ENCODE data around the gene CRIM1.
"Not testable (repeated sequence)": the region's sequence is repeated elsewhere in the genome, so short reads cannot be mapped to it uniquely, and the experiment has no call there.

The CRIM1 gene

GRCh38 chr2:36355151-36355889 lies at the start of gene CRIM1:
CRIM1 (plus strand) TSS chr2:36355778; CDS start chr2:36356293, 515 bp downstream.
- DNase-seq: peak; percentile 86

- no peak for DNase-seq
These were observed 48.1 kb upstream of the CRIM1 start for GRCh38 chr2:36307441-36307840.

DNA sequence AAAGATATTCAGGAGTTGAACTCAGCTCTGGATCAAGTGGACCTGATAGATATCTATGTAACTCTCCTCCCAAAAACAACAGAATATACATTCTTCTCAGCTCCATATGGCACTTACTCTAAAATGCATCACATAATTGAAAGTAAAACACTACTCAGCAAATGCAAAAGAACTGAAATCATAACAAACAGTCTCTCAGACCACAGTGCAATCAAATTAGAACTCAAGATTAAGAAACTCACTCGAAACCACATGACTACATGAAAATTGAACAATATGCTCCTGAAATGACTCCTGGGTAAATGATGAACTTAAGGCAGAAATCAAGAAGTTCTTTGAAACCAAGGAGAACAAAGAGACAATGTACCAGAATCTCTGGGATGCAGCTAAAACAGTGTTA lies 45.1 kb upstream of the CRIM1 start:
- DNase-seq: not testable (repeated sequence)

DNA sequence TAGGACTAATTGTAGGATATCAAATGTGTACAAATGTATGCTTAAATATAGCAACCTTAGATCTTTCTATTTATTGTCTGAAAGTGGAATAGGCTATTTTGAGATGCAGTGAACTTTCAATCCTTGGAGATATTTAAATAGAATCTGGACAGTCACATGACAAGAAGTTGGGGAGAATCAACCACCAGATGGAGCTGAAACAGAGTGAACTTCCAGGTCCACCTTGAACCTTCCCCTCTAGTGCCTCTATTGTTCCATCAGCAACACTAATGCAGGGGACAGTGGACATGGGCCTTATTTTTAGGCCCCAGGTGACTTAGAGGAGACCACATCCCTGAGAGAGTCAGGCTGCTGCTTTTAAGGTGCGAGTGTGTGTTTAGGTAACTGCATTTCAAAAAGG lies 37.0 kb upstream of the CRIM1 start:
- no peak for DNase-seq

- no peak for DNase-seq
These were observed 33.5 kb upstream of the CRIM1 start for GRCh38 chr2:36322108-36322507.

GRCh38 chr2:36326286-36326685 lies 29.3 kb upstream of the CRIM1 start:
- DNase-seq: no peak

GRCh38 chr2:36329251-36329650 lies 26.3 kb upstream of the CRIM1 start:
- no peak for DNase-seq

DNA sequence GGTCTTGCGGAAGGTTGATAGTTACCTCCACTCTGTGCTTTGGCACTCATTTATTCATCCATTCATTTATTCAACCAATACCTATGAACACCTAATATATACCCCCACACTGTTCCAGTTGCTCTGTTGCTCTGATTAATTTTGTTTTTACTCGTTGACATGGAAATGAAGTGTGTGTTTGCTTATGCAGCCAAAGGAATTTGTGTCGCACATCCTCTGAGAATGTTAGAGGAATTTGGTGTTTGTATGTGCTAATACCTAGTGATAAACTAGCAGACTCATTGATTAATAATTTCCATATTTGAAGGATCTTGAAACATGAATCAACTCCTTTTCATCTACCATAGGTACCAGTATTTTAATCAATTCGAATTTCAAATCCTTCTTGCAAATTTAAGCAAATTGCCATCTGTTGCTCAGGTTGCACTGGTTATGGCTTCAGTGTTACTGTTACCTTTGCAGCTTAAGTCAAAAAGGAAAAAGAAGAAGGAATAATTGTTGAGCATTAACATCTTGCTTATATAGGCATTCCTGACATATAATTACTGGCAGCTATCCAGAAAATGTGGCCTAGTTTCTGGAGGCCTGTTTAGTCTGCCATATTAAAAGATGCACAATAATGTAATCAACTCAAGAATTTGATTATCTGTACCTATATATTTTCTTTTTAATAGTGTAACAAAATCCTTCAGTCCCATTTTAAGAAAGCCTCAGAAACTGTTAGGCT lies 25.7 kb upstream of the CRIM1 start:
- no peak for DNase-seq

GRCh38 chr2:36330473-36331395 lies 24.8 kb upstream of the CRIM1 start:
- no peak for DNase-seq

GRCh38 chr2:36333350-36334012 lies 22.1 kb upstream of the CRIM1 start:
- DNase-seq: no peak

GRCh38 chr2:36335597-36335996 lies 20.0 kb upstream of the CRIM1 start:
- DNase-seq: no peak

GRCh38 chr2:36336321-36336720 lies 19.3 kb upstream of the CRIM1 start:
- no peak for DNase-seq

DNA sequence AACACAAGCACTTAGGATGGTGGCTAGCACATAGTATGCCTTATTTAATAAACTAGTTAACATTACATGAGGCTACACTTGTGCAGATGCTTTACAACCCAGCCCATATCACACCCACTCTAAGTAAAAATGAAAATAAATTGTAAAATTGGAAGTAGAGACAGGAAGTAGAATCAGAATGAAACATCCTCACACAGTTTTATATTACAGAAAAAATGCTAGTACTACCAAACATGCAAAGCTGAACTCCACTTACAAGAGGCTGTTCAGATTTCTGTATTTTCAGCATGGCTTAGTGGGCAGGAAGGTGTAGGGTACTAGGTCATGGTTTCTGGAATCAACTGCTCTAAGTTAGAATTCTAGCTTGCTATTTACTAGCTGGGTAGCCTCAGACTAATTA lies 18.2 kb upstream of the CRIM1 start:
- DNase-seq: no peak

- DNase-seq: no peak
These were observed 17.3 kb upstream of the CRIM1 start for GRCh38 chr2:36338124-36338826.

DNA sequence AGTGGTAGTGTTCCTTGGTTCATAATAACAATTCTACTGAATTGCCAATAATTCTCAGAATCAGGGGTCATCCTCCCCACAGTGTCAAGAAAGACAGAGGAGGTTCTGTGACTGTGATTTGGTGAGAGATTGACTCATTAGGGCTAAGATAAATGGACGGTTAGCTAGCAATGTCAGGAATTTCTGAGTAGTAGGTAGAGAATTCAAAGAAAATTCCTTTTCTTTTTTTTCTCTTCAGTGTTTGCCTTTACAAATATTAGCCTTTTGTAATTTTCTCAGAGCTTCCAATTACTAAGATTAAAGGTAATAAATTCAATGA lies 16.8 kb upstream of the CRIM1 start:
- DNase-seq: no peak

- DNase-seq: no peak
These were observed 15.9 kb upstream of the CRIM1 start for GRCh38 chr2:36339607-36340218.

DNA sequence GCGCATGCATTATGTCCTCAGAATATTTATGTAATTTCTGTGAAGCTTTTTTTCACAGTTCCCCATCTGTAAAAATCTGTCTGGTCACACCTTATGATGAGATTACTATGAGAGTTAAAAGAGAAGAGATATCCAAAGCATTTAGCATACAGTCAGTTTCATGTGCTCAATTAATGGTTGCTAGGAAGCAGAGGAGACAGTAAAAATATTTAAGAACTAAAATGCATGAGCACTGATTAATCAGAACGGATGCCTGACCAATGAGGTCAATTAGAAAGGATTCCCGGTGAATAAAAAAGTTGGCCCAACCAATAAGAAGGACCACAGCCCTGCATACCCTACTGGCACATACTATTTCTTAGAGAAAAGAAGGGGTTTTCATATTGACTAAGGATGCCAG lies 12.0 kb upstream of the CRIM1 start:
- no peak for DNase-seq

DNA sequence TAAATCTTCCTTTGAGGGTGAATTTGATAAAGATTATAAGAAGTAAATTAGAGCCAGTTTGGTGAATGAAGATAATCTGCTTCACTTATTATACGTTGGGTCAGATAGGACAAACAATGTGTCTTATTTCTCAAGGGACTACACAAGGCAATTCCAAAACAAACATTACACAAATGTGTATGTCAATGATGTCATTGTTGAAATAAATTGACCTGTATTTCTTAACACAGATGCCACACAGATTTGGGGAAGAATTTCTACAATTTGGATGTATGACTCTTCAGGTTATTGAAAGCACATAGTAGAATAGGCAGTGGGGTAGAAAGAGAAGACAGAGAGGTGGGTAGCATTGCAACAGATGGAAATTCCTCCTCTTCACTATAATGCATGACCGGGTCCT lies 6.9 kb upstream of the CRIM1 start:
- no peak for DNase-seq

DNA sequence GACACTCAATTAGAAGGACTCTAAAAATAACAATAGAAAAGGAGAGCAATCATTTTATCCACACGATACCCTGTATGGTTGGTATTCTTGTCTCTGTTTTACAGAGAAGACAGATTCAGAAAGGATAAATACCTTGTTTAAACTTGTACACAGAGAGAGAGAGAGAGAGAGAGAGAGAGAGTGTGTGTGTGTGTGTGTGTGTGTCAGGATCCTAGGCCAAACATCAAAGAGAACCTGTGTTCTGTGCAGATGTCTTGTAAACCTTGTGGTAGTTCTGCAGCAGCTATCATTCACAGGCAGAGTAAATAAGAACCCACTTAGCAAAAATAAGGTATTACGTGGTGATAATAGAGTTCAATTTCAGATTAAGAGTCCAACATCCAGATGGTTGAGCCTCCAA lies 4.3 kb upstream of the CRIM1 start:
- DNase-seq: no peak

DNA sequence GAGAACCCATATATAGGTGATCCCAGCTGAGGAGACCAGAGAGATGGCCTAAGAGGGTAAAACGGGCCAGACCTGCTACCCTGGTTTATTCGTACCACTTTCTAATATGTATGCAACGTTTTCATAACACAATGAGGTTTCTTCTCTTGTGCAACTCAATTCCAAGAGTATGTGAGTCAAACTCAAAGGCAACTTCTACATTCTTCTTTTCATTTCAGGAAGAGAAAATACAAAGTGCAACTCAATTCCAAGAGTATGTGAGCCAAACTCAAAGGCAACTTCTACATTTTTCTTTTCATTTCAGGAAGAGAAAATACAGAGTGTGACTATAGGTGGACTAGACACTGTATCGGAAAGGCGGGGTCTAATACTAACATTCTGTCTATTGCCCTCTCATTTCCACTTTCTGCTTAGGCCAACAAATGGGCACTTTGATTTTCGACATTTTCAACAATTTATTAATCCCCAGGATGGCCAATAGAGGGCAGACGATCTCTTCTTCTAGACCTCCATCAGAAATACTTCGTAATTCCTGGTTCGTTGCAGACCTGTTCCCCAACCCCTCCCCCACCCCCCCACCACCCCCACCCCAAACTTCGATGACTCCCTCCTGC lies 3.7 kb upstream of the CRIM1 start:
- DNase-seq: peak; percentile 71

DNA sequence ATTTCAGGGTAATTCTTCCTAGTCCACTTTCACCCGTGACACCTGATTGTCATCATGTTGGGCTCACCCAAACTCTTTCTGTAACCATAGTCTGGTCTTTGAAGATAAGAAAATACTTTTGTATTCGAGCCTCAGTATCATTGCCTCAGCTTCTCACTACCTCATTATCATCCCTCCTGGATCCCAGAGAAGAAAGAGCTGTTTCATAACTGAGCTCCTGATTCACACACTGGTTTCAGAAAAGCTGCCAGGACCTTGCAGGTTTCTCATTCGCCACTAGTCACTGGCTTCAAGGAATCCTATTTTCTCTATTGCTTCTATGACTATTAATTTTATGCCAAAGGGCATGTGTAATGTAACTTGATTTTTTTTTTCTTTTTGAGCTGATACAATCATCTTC lies 2.9 kb upstream of the CRIM1 start:
- DNase-seq: no peak

DNA sequence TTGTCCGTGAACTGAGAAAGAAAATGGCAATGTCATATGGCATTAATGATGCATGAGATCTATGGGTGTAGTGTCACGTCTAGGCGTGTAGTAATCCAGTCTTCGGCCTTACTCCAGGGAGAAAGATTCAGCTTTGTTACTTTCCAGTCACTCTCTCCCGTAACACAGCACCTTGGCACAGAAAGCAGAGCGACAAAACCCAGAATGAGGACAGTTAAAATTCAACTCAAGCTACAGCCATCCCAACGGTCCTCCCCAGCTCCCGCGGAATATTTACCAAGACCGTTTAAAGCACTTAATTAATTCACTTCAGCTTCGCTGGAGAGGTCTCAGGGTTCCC lies 797 bp upstream of the CRIM1 start:
- DNase-seq: no peak

Measured in midbrain (tissue), 1 donor.